Activated CD8-positive, alpha-beta memory T cell treated with anti-CD3 and anti-CD28 coated beads for 4 hours (primary cell): Measurements from ENCODE around the gene INTS11.

Experiments used
- DNase-seq, 2 donors: peaks; one replicate each; pipeline ENCODE4 v3.0.0-alpha.2; 2020; ENCODE audit warnings: low read depth in 2 of 2

The INTS11 gene

DNA sequence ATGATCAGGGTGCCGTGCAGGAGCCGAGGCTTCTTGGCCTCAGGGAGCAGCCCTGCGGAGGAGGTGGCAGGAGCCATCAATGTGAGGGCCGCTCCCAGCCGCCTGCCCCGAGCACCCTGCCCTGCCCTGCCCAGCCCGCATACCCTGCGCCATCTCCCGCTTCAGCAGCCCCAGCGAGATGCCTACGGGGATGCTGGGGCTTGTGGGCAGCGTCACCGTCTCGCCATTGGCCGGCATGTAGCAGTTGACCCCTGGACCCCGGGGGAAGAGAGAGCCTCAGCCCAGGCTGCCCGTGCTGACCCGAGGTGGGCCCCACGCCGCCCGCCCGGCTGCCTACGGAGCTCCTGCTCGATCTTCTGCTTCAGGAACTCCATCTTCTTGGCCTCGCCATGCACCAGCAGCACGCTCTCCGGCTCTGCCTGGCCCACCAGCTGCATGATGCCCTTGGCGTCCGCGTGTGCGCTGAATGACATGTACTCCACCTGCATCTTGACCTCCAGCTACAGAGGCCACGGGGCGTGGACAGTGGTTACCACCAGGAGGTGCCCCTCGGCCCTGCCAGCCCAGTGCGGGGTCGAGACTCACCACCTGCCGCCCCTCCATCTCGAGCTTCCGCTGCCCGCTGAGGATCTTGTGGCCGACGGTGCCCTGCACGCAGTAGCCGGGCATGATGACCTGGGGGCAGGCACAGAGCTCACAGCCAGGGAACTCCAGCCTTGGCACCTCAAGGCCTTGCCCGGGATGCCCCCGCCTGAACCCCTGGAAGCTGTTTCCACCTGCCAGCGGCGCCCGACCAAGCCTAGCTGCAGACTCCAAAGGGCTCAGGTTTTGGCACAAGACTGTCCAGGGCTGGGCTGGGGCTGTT lies 11.8 kb downstream of the INTS11 start:
- DNase-seq = no peak

DNA sequence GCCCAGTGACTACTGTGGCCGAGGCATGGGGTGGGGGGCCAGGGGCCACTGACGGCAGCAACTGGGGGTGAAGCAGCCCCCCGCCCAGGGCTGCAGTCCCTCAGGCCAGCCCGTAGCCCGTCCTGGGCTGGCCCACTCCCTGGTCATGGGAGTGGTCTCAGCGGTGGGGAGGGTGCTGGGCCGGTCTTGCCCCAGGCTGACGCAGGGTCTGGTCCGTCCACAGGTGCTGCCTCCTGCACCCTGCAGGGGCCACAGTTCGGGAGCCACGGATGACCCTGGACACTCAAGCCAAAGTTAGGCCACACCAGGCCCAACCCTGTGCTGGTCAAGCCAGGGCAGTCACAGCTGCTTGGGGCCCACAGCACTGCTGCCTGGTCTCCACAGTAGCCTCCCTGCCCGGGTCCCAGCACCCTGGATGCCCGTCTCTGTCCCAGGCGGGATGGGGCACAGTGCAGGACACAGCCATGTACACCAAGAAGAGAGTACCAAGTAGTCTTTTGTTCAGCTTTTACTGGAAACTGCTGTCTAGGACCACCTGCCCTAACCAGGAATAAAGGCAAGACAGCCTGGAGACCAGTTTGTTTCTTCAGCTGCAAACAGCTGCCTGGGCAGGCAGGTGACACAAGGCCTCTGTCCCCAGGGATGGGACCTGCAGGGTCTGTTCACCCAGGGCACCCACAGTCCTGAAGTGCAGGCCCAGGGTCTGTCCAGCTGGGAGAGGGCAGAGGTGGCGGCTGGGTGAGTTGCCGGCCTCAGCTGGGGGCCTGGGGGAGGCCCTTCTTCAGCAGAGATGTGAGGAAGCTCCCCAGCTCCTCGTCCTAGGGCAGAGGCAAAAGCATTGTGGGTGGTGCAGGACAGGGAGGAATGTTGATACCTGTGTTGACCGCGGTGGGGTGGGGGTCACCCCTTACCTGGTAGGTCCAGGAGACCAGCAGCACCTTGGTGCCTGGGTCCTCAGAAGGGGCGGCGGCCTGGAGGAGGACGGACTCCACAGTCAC lies 13.1 kb downstream of the INTS11 start:
- no peak for DNase-seq

DNA sequence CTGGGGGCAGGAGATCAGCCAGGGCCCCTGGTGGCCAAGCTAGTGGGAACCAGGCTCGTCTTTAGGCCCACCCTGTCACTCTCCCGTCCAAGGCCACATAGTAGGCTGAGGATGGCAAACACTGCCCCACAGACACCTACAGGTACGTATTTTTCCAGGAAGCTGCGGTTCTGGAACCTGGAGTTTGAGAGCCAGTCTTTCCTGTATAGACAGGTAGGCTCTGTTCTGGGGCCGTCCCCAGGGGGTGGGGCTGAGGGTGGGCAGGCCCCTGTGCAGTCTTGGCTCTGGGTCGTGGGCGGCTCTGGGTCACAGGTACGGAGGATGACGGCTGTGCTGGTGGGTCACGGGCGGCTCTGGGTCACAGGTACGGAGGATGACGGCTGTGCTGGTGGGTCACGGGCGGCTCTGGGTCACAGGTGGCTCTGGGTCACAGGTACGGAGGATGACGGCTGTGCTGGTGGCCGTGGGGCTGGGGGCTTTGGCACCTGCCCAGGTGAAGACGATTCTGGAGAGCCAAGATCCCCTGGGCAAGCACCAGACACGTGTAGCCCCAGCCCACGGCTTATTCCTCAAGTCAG lies 13.9 kb downstream of the INTS11 start:
- DNase-seq = no peak

DNA sequence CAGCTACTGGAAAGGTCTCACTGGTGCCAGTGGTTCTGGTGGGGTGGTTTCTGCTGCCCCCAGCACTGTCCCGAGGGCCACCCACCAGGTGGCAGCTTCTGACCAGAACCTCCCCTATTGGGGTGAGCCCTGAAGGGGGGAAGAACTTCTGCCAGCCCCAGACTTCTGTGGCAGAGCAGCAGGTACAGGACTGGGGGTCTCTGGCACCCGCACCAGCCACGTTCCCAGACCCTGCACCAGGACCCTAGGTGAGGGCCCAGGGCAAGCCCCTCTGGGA lies 14.4 kb downstream of the INTS11 start:
- no peak for DNase-seq

DNA sequence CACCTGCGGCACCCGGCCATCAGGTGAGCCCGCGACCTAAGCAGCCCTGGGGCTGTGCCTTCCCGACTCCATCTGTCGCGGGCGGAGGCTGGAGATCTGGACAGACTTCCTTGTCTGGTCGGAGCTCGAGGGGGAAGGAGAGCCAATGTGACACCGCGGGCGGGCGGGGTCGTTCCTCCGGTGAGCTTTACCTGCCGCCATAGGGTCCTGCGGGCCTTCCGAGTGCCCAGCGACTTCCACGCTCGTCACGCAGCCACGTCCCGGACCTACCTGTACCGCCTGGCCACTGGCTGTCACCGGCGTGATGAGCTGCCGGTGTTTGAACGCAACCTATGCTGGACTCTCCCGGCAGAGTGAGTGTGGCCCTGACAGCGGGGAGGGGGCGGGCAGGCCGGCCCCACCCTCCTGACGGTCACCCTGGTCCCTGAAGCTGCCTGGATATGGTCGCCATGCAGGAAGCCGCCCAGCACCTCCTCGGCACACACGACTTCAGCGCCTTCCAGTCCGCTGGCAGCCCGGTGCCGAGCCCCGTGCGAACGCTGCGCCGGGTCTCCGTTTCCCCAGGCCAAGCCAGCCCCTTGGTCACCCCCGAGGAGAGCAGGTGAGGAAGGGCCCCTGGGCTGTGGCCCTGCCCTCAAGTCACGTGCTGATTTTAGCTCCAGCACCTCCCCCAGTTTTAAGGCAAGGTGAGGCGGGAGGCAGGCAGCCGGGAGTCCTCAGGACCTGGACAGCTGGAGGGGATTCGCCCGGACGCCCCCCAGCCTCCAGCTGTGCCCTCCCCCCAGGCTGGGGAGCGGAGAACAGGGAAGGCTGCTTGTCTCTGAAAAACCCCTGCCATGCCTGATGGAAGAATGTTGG lies 15.0 kb downstream of the INTS11 start:
- no peak for DNase-seq

DNA sequence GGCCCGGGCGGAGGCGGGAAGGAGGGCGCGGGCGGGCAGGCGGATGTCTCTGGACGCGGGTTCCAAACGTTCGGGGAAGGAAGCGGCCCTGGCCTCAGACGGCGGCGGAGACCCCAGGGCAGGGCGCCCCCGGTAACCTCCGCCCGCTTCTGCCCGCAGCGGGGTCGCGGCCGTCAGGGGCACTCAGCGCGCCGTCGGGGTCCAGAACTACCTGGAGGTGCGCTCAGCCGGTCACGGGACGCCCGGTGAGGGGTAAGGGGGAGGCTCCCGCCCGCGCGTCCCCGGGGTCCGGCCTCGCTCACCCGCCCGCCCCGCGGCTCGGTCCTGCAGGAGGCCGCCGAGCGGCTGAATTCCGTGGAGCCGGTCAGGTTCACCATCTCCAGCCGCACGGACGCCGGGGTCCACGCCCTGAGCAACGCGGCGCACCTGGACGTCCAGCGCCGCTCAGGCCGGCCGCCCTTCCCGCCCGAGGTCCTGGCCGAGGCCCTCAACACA lies 15.7 kb downstream of the INTS11 start:
- DNase-seq = no peak

DNA sequence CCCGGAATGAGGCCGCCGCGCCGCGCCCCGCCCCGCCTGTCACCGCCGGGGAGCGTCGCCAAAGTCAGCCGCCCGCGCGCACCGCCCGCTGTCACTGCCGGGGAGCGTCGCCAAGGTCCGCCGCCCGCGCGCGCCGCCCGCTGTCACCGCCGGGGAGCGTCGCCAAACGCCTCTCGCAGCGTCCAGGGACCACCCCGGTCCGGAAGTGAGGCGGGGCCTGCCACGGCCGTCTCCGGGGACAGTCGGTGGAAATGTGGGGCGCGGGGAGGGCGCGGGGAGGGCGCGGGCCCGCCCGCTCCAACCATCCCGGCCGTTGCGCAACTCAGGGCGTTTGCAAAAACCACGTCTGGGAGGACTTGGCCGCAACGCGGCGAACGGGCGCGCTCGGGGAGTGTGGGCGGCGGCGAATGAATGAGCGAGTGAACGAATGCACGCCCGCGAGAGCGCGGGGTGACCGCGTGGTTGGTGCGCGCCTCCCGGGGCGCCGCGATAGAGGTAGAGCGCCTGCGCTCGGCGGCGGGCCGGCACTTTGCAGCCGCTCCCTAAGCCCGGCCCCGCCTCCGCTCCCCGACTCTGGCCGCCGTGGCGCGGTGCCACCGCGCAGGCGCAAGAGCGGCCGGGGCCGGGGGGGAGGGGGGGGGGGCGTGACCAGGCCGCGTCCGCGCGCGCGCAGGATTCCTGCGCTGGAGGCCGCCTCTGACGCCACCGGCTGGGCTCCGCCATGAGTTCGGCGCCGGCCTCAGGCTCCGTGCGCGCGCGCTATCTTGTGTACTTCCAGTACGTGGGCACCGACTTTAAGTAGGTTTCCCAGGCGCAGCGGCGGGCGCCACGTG lies 16.3 kb downstream of the INTS11 start, which contains the start of the genes ACAP3 and PUSL1:
Gene ACAP3 (minus strand): TSS at position 8 of the 833 bp plus-strand sequence. CDS start 115 bp downstream, outside the sequence.
Gene PUSL1 (plus strand): TSS at position 675 of the 833 bp plus-strand sequence. CDS start 47 bp downstream, at position 722.
- peak; percentile 73 to 77 for DNase-seq

DNA sequence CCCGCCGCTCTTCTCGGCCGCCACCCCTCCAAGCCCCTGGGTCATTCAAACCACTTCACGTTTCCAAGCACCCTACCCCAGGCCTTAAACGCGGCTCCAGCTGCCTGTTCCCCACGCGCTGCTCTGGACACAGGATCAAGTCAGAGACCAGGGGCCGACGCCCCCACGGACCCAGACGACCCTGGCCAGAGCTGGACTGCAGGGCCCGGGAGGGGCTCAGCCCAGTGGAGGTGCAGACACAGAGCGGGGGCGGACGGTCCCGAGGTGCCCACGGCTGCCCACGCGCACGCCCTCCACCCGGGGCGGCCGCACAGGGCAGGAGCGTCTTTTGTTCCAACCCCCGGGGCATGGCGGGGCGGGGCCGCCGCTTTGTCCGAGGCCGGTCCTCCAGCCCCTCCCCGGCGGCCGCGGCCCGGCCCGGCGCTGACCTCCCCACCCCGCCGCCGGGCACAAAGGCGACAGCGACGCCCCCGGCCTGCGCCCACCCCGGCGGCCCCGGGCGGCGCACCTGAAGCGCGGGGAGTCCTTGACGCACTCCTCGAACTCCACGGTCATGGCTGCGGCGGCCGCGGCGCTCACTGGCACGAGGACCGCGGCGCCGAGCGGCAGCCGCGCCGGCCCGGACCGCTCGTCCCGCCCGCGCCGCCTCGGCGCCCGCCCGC lies 17.1 kb downstream of the INTS11 start:
- no peak for DNase-seq

DNA sequence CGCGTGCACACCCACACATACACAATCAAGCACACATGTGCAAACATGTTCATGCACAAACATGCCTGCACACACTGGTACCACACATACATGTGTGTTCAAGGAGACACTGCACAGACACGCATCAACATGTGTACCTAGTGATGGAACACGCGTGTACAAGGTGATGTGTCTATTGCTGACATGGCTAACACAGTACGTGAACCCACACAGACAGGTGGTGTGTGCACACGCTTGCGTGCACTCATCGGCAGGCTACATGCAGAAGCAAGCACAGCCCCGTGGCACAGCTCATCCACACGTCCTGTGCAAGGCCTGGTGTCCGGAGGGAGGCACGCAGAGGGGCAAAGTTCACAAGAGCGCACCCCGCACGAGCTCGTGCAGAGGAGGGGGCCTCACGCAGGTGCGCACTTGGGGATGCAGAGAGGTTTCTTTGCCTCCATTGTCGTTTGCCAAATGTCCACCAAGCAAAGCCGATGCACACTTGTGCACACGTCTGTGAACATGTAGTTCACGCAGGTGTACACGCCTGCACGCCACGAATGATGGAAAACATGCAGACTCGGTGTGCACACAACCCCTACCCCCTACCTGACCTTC lies 17.7 kb downstream of the INTS11 start:
- DNase-seq = no peak

DNA sequence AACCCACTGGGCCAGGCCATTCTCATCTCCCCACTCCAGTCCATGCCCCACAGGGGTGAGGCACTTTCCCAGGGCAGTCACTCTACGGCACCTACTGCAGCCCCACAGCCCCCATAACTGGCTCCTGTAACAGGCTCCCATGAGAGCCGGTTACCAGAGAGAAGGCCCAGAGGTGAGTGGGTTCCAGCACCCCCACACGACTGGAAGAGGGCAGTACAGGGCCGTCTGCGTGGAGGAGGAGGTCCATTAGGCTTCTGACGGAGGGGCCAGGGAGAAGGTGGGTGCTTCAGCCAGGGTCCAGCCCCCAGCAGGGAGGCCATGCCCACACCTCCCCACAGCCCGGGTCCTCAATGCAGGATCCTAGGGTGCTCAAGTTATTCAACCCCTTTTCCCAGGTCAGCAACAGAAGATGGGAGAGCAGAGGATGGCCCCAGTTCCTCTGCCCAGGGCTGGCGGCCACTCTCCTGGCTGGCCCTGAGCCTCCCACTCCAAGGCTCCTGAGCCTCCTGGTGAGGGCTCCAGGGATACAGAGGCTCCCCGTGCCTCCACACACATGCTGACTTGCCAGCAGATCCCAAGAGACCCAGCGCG lies 18.3 kb downstream of the INTS11 start:
- no peak for DNase-seq

DNA sequence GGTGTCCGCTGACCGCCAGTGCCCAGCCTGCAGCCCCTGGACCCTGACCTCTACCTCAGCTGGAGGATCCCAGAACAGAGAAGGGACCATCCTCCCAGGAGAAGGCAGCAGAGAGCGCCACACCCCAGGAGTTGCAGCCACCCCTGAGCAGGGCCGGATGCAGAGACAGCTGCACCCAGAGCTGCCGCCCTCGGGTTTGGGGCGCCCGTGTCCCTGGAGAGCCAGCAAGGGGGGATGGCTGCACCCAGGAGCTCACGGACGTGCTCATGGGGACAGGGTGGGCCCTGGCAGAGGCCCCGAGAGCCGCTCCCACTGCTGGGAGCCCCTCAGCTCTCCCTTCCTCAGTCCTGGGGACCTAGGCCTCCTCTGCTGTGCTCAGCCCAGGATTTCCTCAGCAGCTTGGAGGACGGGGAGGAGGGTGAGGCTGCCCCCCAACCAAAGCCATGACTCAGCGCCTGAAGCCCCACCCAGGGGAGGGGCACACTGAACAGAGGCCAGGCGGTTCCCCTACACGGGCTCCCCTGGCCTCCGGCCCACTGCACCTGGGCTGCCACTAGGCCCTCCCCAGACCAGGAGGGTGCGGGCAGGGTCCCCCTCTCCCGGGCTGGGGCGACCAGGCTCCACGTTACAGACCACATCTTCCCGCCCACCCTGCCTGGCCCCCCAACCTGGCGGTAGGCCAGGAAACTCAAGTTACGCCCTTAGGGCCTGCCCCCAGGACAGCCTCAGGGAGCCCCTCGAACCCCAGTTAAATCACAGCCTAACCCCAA lies 19.0 kb downstream of the INTS11 start:
- DNase-seq = peak; percentile 64

DNA sequence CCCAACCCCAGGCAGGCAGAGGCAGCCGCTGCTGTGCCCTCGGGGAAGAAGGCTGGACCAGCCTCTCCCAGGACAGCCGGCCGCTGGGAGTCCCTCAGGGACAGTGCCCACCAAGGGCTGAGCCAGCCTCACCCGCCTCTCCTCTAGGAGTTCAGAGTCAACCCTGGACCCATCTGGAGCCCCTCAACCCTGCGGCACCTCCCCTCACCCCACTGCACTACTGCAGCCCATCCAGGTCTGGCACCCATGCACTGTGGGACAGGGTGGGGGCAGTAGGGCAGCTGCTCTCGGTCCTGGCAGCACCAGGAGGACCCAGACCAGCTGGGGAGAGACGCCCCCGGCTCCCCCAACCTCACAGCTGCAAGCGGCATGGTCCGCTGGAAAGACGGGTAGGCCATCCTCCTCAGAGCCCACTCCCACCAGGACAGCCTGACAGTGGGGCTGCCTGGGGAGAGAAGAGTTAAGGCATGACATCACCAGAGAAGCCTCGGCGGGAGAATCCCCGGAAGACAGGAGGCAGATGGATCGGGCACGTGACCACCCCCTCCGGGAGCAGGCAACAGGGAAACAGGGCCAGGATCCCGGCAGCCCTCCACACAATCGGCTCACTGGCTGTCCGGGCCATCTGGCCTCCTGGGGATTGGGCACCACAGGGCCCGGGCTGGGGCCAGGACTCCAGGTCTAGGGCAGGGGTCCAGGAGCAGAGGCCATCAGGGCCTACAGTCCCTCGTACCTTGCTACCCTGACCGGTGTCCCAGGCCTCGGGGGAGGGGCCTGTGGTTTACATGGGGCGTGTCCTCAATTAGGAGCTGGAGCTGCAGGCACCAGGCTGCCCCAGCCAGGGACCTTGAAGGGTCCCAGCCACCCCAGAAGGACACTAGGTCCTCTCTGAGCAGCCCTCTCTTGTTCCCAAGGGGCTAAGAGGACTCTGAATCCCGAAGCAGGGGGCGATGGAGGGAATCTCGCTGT lies 19.8 kb downstream of the INTS11 start:
- no peak for DNase-seq

DNA sequence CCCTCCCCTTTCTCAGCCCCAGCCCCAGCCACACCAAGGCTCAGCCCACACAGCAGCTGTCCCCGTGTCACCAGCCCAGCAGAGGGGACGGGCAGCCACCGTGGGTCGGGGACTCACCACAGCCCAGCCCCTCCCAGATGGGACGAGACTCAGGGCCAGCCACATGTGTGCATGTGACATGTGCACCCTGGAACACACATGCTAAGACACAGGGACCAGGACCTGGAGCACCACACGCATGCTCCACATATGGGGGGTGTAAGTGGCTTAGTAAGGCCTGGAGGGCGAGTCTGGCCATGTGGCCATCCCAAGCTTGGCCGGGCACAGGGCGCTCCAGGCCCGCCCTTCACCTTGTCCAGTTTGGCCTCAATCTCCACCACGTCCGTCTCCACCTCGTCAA lies 20.7 kb downstream of the INTS11 start:
- DNase-seq = no peak

DNA sequence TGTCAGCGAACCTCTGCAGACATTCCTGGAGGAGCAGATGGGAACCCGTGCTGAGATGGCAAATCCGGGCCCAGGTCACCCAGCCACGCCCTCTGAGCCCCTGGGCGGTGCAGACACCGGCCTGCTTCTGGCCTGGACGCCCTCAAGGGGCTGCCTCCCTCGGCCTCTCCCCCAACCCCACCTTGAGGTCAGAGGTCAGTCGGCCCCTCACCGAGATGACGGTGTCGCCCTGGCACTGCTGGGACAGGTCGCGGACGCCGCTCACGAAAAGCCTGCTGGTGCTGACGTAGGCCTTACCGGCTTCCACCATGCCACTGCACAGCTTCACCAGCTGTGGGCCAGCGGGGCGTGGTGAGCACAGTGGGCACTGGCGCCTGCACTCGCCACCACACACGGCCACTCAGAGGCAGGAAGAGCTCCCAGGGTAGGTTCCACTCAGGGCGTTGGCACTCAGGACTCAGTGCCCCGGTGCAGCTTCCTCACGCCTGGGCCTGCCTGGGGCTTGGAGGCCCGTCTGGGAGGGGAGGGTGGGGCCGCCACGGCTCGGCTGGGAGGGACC lies 21.4 kb downstream of the INTS11 start:
- no peak for DNase-seq

DNA sequence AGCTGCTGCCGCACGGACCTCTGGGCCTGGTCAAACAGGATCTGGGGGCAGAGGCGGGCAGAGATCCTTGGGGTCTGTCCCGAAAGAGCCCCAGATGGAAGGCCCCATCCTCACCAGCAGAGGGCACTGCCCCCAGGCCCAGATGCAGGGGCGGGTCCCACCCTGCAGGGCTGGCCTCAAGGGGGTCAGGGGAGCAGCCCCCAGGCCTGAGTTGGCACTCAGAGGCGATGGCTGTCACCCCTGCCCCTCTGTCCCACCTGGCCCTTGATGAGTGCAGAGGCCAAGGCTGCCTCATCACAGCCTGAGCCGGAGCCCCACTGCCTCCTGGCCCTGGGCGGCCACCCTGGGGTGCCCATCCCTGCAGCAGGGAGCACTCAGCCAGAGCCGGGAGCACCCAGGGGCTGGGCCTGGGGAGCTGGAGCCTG lies 22.4 kb downstream of the INTS11 start:
- no peak for DNase-seq

DNA sequence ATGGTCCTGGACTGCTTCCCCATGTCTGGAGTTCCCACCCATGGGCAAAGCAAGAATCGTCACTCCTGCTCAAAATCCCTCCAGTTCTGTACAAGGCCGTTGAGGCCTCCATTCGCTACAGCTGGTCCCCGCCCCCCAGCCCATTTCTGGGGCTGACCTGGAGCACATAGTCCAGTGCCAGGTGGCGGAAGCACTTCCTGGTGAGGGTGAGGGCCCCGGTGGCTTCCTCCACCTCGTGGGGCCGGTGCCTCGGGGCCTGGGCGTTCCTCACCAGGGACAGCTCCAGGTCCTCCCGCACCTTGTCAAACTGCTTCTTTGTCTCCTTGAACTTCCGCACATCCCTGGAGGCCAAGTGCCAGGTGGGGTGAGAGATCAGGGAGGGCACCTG lies 24.1 kb downstream of the INTS11 start:
- DNase-seq = no peak
